ENCODE results near the gene COG5.

Gene COG5

DNA sequence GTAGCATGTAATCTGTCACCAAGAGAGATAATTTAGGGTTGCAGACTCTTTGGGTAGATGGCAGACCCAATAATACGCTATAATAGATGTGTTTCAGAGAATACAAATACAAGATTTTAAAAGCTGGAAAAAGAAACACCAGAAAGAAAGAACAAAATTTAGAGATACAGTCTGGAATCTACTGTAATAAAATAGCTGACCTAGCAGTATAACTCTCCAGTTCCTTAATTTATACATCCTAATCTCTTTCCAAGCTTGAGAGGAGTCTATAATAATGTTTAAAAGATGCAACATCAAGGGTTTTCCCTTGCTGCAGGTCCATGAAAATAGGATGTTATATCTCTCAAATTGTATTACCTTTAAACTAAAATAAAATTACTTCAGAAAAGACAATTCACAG, 121.0 kb downstream of the COG5 start:
- H3K27me3 ChIP-seq (replicated peaks; ENCODE audit: control insufficient read depth, insufficient read depth, low read length, poor library complexity, severe bottlenecking) = no peaks in the 10 kb centered on the region

DNA sequence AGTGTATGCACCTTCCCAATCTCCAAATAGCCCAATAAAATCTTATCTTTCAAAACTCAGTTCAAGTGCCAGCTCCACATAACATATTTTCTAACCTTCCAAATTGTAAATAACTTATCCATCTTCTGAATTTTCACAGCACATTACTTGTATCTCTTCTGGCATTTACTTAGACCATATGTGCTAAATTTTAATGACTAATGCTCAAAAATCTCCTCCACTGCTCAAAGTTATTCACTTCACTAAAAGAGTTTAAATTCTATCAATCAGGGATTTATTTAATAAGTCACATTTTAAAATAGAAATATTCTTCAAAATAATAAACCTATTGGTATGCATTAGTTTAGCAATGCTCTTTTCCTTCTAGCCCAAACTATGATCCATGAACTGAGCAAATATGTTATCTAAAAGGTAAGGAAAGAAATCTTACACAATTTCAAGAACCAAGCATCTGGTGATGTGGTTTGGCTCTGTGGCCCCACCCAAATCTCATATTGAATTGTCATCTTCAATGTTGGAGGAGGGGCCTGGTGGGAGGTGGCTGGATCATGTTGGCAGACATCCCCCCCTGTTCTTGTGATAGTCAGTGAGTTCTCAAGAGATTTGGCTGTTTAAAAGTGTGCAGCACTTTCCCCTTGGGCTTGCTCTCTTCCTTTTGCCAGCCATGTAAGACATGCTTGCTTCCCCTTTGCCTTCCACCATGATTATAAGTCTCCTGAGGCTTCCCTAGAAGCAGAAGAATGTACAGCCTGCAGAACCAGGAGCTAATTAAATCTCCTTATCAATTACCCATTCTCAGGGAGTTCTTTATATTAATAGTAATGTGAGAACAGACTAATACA, 121.9 kb downstream of the COG5 start:
- no peaks in the 10 kb centered on the region for H3K27me3 ChIP-seq (replicated peaks; ENCODE audit: control insufficient read depth, insufficient read depth, low read length, poor library complexity, severe bottlenecking)
- no peak overlapping the region for H3K4me3 ChIP-seq (ENCODE audit: insufficient read depth, low read depth, low read length, poor library complexity, severe bottlenecking)
- H3K27ac ChIP-seq (ENCODE audit: insufficient read depth, low read length, poor library complexity, severe bottlenecking) = no peak overlapping the region
- no peaks in the 10 kb centered on the region for H3K36me3 ChIP-seq (ENCODE audit: control insufficient read depth, insufficient read depth, low read length)
- H3K9me3 ChIP-seq (ENCODE audit: control insufficient read depth, low read length) = no peaks in the 10 kb centered on the region
- no peaks in the 10 kb centered on the region for H3K4me1 ChIP-seq (ENCODE audit: control insufficient read depth, insufficient read depth, low read length, poor library complexity, severe bottlenecking)
- no peak for DNase-seq

More for the DNA sequence above, 121.0 kb downstream of the COG5 start:
- Histone ChIP-seq H3K27ac (ENCODE audit: insufficient read depth, low read length, poor library complexity, severe bottlenecking) (no peak overlapping the region), H3K9me3 (ENCODE audit: control insufficient read depth, low read length) (no peaks in the 10 kb centered on the region), H3K36me3 (ENCODE audit: control insufficient read depth, insufficient read depth, low read length) (no peaks in the 10 kb centered on the region), H3K4me1 (ENCODE audit: control insufficient read depth, insufficient read depth, low read length, poor library complexity, severe bottlenecking) (no peaks in the 10 kb centered on the region), H3K4me3 (ENCODE audit: insufficient read depth, low read depth, low read length, poor library complexity, severe bottlenecking) (no peak overlapping the region)
- DNase-seq = no peak

DNA sequence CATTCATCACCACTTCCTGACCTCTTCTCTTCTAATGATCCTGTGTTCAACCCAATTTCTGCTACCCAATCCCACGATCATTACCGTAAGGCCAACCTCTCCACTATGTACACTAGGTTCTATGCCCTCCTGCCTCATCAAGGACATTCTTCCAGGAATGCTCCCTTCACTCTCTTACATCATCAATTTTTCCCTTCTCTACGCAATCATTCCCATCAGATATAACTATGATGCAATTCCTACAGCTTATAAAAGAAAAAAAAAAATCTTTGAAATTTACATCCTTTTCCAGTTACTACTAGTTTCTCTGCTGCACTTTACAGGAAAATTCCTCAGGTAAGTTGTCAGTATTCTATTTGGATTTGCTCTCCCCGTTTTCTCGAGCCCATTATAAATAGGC, 124.7 kb downstream of the COG5 start:
- Histone ChIP-seq H3K27ac (ENCODE audit: insufficient read depth, low read length, poor library complexity, severe bottlenecking) (no peak overlapping the region), H3K27me3 (replicated peaks; ENCODE audit: control insufficient read depth, insufficient read depth, low read length, poor library complexity, severe bottlenecking) (no peaks in the 10 kb centered on the region), H3K36me3 (ENCODE audit: control insufficient read depth, insufficient read depth, low read length) (no peaks in the 10 kb centered on the region), H3K9me3 (ENCODE audit: control insufficient read depth, low read length) (no peaks in the 10 kb centered on the region), H3K4me1 (ENCODE audit: control insufficient read depth, insufficient read depth, low read length, poor library complexity, severe bottlenecking) (no peaks in the 10 kb centered on the region), H3K4me3 (ENCODE audit: insufficient read depth, low read depth, low read length, poor library complexity, severe bottlenecking) (no peak overlapping the region)
- DNase-seq = no peak

- H3K27ac ChIP-seq (ENCODE audit: insufficient read depth, low read length, poor library complexity, severe bottlenecking) = no peak overlapping the region
These were observed 128.0 kb downstream of the COG5 start for GRCh38 chr7:107435749-107436148.

GRCh38 chr7:107432261-107432660, 131.5 kb downstream of the COG5 start:
- H3K27ac ChIP-seq (ENCODE audit: insufficient read depth, low read length, poor library complexity, severe bottlenecking) = no peak overlapping the region
- no peaks in the 10 kb centered on the region for H3K4me1 ChIP-seq (ENCODE audit: control insufficient read depth, insufficient read depth, low read length, poor library complexity, severe bottlenecking)
- no peaks in the 10 kb centered on the region for H3K27me3 ChIP-seq (replicated peaks; ENCODE audit: control insufficient read depth, insufficient read depth, low read length, poor library complexity, severe bottlenecking)
- no peak for DNase-seq
- no peaks in the 10 kb centered on the region for H3K9me3 ChIP-seq (ENCODE audit: control insufficient read depth, low read length)
- no peaks in the 10 kb centered on the region for H3K36me3 ChIP-seq (ENCODE audit: control insufficient read depth, insufficient read depth, low read length)
- no peak overlapping the region for H3K4me3 ChIP-seq (ENCODE audit: insufficient read depth, low read depth, low read length, poor library complexity, severe bottlenecking)

More at GRCh38 chr7:107435749-107436148, 128.0 kb downstream of the COG5 start:
- Histone ChIP-seq H3K27me3 (replicated peaks; ENCODE audit: control insufficient read depth, insufficient read depth, low read length, poor library complexity, severe bottlenecking) (no peaks in the 10 kb centered on the region), H3K36me3 (ENCODE audit: control insufficient read depth, insufficient read depth, low read length) (no peaks in the 10 kb centered on the region), H3K4me1 (ENCODE audit: control insufficient read depth, insufficient read depth, low read length, poor library complexity, severe bottlenecking) (no peaks in the 10 kb centered on the region), H3K4me3 (ENCODE audit: insufficient read depth, low read depth, low read length, poor library complexity, severe bottlenecking) (no peak overlapping the region), H3K9me3 (ENCODE audit: control insufficient read depth, low read length) (no peaks in the 10 kb centered on the region)
- DNase-seq = no peak

- H3K27ac ChIP-seq (ENCODE audit: insufficient read depth, low read length, poor library complexity, severe bottlenecking) = no peak overlapping the region
- H3K4me3 ChIP-seq (ENCODE audit: insufficient read depth, low read depth, low read length, poor library complexity, severe bottlenecking) = no peak overlapping the region
- no peak for DNase-seq
- no peaks in the 10 kb centered on the region for H3K4me1 ChIP-seq (ENCODE audit: control insufficient read depth, insufficient read depth, low read length, poor library complexity, severe bottlenecking)
- H3K27me3 ChIP-seq (replicated peaks; ENCODE audit: control insufficient read depth, insufficient read depth, low read length, poor library complexity, severe bottlenecking) = no peaks in the 10 kb centered on the region
- no peaks in the 10 kb centered on the region for H3K9me3 ChIP-seq (ENCODE audit: control insufficient read depth, low read length)
- H3K36me3 ChIP-seq (ENCODE audit: control insufficient read depth, insufficient read depth, low read length) = no peaks in the 10 kb centered on the region
These were observed 133.7 kb downstream of the COG5 start for GRCh38 chr7:107430057-107430456.

- H3K27ac ChIP-seq (ENCODE audit: insufficient read depth, low read length, poor library complexity, severe bottlenecking) = no peak overlapping the region
- H3K4me3 ChIP-seq (ENCODE audit: insufficient read depth, low read depth, low read length, poor library complexity, severe bottlenecking) = no peak overlapping the region
These were observed 135.1 kb downstream of the COG5 start for GRCh38 chr7:107428642-107429041.

GRCh38 chr7:107427462-107427861, 136.3 kb downstream of the COG5 start:
- Histone ChIP-seq H3K27me3 (replicated peaks; ENCODE audit: control insufficient read depth, insufficient read depth, low read length, poor library complexity, severe bottlenecking) (no peaks in the 10 kb centered on the region), H3K9me3 (ENCODE audit: control insufficient read depth, low read length) (no peaks in the 10 kb centered on the region), H3K4me1 (ENCODE audit: control insufficient read depth, insufficient read depth, low read length, poor library complexity, severe bottlenecking) (no peaks in the 10 kb centered on the region), H3K4me3 (ENCODE audit: insufficient read depth, low read depth, low read length, poor library complexity, severe bottlenecking) (no peak overlapping the region), H3K27ac (ENCODE audit: insufficient read depth, low read length, poor library complexity, severe bottlenecking) (no peak overlapping the region), H3K36me3 (ENCODE audit: control insufficient read depth, insufficient read depth, low read length) (no peaks in the 10 kb centered on the region)
- DNase-seq = no peak

More at GRCh38 chr7:107428642-107429041, 135.1 kb downstream of the COG5 start:
- H3K36me3 ChIP-seq (ENCODE audit: control insufficient read depth, insufficient read depth, low read length) = no peaks in the 10 kb centered on the region
- no peaks in the 10 kb centered on the region for H3K9me3 ChIP-seq (ENCODE audit: control insufficient read depth, low read length)
- DNase-seq = no peak
- H3K4me1 ChIP-seq (ENCODE audit: control insufficient read depth, insufficient read depth, low read length, poor library complexity, severe bottlenecking) = no peaks in the 10 kb centered on the region
- no peaks in the 10 kb centered on the region for H3K27me3 ChIP-seq (replicated peaks; ENCODE audit: control insufficient read depth, insufficient read depth, low read length, poor library complexity, severe bottlenecking)

- no peak for DNase-seq
These were observed 149.5 kb downstream of the COG5 start for GRCh38 chr7:107414198-107414597.

DNA sequence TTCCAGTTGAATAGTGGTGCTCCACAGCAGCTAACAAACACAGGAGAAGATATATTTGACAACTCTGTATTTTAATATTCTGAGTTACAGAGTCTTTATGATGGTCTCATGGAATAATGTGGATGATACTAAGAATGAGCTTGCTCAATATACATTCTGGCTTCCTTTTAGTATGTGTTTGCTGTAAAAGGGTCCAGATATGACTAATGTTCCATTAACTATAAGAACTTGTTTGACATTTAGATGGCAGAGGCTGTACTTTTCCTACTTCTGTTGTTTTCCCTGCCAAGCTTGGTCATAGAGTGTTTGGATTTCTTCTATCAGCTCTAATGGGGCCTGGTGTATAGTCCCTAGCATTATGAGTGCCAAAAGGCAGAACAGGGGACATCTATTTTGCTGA, 155.4 kb downstream of the COG5 start:
- H3K4me3 ChIP-seq (ENCODE audit: insufficient read depth, low read depth, low read length, poor library complexity, severe bottlenecking) = no peak overlapping the region
- H3K9me3 ChIP-seq (ENCODE audit: control insufficient read depth, low read length) = no peaks in the 10 kb centered on the region
- peaks cover 10% of the 10 kb centered on the region for H3K36me3 ChIP-seq (ENCODE audit: control insufficient read depth, insufficient read depth, low read length)
- no peaks in the 10 kb centered on the region for H3K4me1 ChIP-seq (ENCODE audit: control insufficient read depth, insufficient read depth, low read length, poor library complexity, severe bottlenecking)
- H3K27me3 ChIP-seq (replicated peaks; ENCODE audit: control insufficient read depth, insufficient read depth, low read length, poor library complexity, severe bottlenecking) = no peaks in the 10 kb centered on the region
- no peak overlapping the region for H3K27ac ChIP-seq (ENCODE audit: insufficient read depth, low read length, poor library complexity, severe bottlenecking)
- DNase-seq = no peak

More at GRCh38 chr7:107414198-107414597, 149.5 kb downstream of the COG5 start:
- Histone ChIP-seq H3K9me3 (ENCODE audit: control insufficient read depth, low read length) (no peaks in the 10 kb centered on the region), H3K4me3 (ENCODE audit: insufficient read depth, low read depth, low read length, poor library complexity, severe bottlenecking) (no peak overlapping the region), H3K36me3 (ENCODE audit: control insufficient read depth, insufficient read depth, low read length) (peaks cover 4% of the 10 kb centered on the region), H3K4me1 (ENCODE audit: control insufficient read depth, insufficient read depth, low read length, poor library complexity, severe bottlenecking) (no peaks in the 10 kb centered on the region), H3K27ac (ENCODE audit: insufficient read depth, low read length, poor library complexity, severe bottlenecking) (no peak overlapping the region), H3K27me3 (replicated peaks; ENCODE audit: control insufficient read depth, insufficient read depth, low read length, poor library complexity, severe bottlenecking) (no peaks in the 10 kb centered on the region)

Measured in effector memory CD4-positive, alpha-beta T cell (primary cell).